Activated T-helper 1 cell treated with Interleukin-2 at 50 U/mL for 16 hours (primary cell): ENCODE results near the gene PRPF38B.
A peak's percentile ranks its signal among the peaks of the same experiment; 100 is the strongest.
"Not testable (repeated sequence)": the region's sequence is repeated elsewhere in the genome, so short reads cannot be mapped to it uniquely, and the experiment has no call there.

Source experiments
- DNase-seq: peaks from one replicate; pipeline ENCODE4 v3.0.0-alpha.2; 2020; ENCODE audit warnings: low read depth

The PRPF38B gene

GRCh38 chr1:108679586-108680213, 12.4 kb upstream of the PRPF38B start:
- no peak for DNase-seq

- DNase-seq: not testable (repeated sequence)
These were observed 10.4 kb upstream of the PRPF38B start for GRCh38 chr1:108681701-108682100.

DNA sequence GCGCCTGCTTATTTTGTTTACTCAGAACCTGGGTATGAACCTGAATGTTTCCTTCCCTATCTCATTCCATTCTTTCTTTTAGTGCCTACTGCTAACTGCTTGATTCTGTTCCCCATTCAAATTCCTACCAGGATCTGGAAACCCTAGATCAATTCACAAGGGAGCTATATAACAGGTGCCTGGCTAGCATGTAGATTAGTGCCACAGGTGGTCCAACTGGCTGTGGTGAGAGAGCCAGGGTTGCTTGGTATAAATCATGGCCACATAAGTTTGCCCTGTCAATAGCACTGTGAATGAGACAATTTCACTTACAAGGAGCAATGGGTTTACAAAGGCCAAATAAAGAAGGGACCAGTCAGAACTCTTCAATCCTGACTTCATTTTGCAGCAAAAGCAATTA, 6.6 kb upstream of the PRPF38B start:
- no peak for DNase-seq

GRCh38 chr1:108686614-108687313, 5.3 kb upstream of the PRPF38B start:
- DNase-seq: no peak

GRCh38 chr1:108691128-108691941, 775 bp upstream of the PRPF38B start:
- no peak for DNase-seq

- peak; percentile 63 for DNase-seq
These were observed 880 bp downstream of the PRPF38B start for GRCh38 chr1:108692724-108693655.

- DNase-seq: no peak
These were observed 3.4 kb downstream of the PRPF38B start for GRCh38 chr1:108695535-108695934.

- DNase-seq: no peak
These were observed 7.5 kb downstream of the PRPF38B start for GRCh38 chr1:108699375-108700332.

GRCh38 chr1:108701176-108701849, 9.2 kb downstream of the PRPF38B start:
- DNase-seq: no peak

DNA sequence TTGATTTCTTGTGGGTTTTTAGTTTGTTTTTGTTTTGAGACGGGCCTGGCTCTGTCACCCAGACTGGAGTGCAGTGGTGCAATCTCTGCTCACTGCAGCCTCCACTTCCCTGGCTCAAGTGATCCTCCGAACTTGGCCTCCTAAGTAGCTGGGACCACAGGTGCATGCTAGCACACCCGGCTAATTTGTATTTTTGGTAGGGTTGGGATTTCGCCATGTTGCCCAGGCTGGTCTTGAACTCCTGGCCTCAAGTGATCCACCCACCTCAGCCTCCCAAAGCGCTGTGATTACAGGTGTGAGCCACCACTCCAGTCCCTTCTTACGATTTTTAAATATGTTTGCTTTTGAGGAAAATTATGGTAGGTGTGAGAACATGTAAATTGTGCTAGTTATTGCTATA, 10.0 kb downstream of the PRPF38B start:
- not testable (repeated sequence) for DNase-seq

DNA sequence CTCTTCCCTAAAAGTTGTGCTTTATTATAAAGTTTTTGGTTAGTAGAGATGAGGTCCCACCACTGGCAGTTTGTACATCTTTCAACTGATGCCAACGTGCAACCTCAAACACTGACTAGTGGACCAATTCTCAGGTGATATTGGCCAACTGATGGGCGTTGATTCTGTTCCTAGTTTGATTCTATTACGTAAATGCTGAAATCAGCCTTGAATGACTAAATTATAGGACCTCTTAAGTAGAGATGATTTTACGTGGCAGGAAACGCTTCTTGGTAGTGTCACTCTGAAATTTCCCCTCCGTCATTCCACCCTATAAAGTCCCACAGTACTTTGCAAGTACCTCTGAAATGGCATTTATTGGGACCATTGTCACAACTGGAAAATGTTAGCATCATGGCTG, 11.8 kb downstream of the PRPF38B start:
- no peak for DNase-seq

GRCh38 chr1:108704496-108704895, 12.4 kb downstream of the PRPF38B start:
- DNase-seq: no peak

GRCh38 chr1:108706643-108707042, 14.5 kb downstream of the PRPF38B start:
- no peak for DNase-seq

DNA sequence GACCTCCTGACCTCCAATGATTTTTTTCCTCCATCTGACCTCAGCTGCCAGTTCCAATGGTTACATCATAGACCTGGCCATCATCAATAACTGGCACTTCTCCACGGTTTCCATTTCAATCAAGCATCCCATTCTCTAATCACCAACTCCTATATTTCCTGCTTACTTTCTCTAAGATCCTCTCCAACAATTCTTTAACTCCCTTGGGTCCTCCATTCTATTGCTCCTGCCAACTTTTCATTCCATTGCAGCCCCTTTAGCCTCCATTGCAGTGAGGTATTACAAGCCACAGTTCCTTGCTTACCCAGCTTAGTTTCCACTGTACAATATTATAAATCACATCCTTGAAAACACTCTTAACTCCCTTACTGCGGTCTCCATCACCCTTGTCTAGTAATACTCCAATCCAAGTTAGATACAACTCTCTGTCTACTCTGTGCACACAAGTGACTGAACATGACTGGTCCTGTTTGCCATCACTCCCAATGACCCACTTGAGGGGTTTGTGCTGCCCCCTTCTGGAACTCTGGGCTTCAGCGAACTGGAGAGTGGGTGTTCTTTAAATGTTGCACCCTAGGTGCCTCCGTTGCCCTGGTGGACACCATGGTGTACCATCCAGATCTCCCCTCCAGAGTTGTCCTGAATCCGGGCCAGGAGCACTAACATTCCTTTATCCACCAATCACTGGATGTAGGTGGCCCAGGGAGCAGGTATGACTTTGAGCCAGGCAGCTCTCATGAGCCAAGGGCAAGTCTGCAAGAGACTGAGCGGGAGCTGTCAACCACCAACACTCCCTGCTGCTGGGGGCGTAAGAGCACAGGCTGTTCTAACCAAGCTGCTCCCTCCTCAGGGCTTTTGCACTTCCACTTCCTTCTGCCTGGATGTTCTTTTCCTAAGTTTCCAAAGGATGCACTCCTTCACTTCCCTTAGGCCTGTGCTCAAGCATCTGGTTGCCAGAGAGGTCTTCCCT, 16.9 kb downstream of the PRPF38B start:
- peak; percentile 42 for DNase-seq

GRCh38 chr1:108712606-108713150, 20.6 kb downstream of the PRPF38B start, which contains the start of gene FNDC7:
FNDC7 (plus strand) TSS chr1:108712908; CDS start chr1:108712934, 26 bp downstream.
- no peak for DNase-seq

GRCh38 chr1:108715932-108716331, 23.8 kb downstream of the PRPF38B start:
- DNase-seq: no peak

DNA sequence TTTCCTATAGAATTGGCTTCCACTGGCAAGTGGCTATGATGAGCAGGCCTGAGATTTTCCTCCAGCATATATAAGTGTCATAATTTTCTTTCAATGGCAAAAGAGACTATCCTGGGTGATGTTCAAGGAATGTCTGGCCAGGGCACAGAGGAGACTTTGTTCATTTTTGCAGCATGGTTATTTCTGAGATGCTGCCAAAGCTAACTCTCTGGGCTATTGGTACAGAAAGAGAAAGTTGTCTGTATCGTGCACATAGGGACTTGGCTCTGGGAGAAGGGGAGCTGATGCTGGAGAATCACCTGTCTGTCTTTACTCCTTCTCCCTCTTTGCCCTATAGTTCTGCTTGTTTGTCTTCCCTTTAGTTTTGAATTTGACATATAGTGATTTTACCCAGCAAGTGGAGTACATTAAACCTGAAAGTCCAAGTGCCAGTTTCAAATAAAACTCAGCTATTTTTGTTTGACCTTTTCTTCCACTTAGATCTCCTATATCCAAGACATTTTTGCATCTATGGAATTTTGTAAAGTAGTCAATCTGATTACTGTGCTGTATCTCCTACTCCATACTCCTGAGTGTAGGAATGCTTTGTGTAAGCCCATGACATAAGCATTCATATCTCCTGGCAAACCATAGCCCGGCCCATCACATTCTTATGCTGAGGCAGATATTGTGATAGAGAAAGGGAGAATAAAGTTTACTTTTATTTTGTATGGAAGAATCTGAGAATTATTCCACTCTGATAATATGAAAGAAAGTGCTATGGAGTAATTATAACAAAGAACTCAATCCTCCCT, 24.5 kb downstream of the PRPF38B start:
- DNase-seq: no peak
